GM23338 (cell line): Measurements from ENCODE around the gene MIGA1. TPM values are rescaled to one million over a fixed set of nuclear protein-coding genes. Genes with fewer than 3 reads are reported as not detected.

Experiments used
- ATAC-seq: fragments of 200-7000 bp; cut with Tn5 transposase; 3 replicates; pipeline ENCODE4 v1.9.1; 2020
- DNase-seq: peaks from one replicate; pipeline ENCODE4 v3.0.0-alpha.2; 2015; ENCODE audit warnings: low spot score
- H2AFZ ChIP-seq: fragments of 200-600 bp; sonication (generic); 2 replicates; pipeline ENCODE4 v1.8.0; 2016; ENCODE audit warnings: antibody characterized with exemption, mild to moderate bottlenecking, moderate library complexity
- H3F3A ChIP-seq: fragments of 200-600 bp; sonication (generic); replicated peaks from 2 replicates; pipeline ENCODE4 v1.8.0; 2017; ENCODE audit warnings: antibody characterized with exemption, mixed run types, low read depth
- H3K27ac ChIP-seq: fragments of 200-600 bp; sonication (generic); 2 replicates; pipeline ENCODE4 v1.6.1; 2016; ENCODE audit warnings: low read depth
- H3K27me3 ChIP-seq: fragments of 200-600 bp; sonication (generic); 2 replicates; pipeline ENCODE4 v1.8.0; 2016; ENCODE audit warnings: mild to moderate bottlenecking, mixed run types, moderate library complexity; ENCODE audit not compliant: insufficient read depth
- H3K36me3 ChIP-seq: fragments of 200-600 bp; sonication (generic); 2 replicates; pipeline ENCODE4 v1.8.0; 2016; ENCODE audit warnings: mild to moderate bottlenecking; ENCODE audit not compliant: insufficient read depth
- H3K4me1 ChIP-seq: fragments of 200-600 bp; sonication (generic); 2 replicates; pipeline ENCODE4 v1.8.0; 2016; ENCODE audit warnings: mild to moderate bottlenecking, moderate library complexity; ENCODE audit not compliant: insufficient read depth
- H3K4me2 ChIP-seq: fragments of 200-600 bp; sonication (generic); 2 replicates; pipeline ENCODE4 v1.7.1; 2017; ENCODE audit warnings: mixed run types
- H3K4me3 ChIP-seq: fragments of 200-600 bp; sonication (generic); 2 replicates; pipeline ENCODE4 v1.6.1; 2016; ENCODE audit warnings: mixed run types
- H3K79me2 ChIP-seq: fragments of 200-600 bp; sonication (generic); replicated peaks from 2 replicates; pipeline ENCODE4 v1.8.0; 2017; ENCODE audit warnings: mild to moderate bottlenecking; ENCODE audit not compliant: insufficient read depth
- H3K9me2 ChIP-seq: fragments of 200-600 bp; sonication (generic); 2 replicates; pipeline ENCODE4 v1.8.0; 2017; ENCODE audit not compliant: insufficient read depth
- H4K20me1 ChIP-seq: fragments of 200-600 bp; sonication (generic); replicated peaks from 2 replicates; pipeline ENCODE4 v1.8.0; 2017; ENCODE audit warnings: mild to moderate bottlenecking; ENCODE audit not compliant: insufficient read depth
- H3K27ac Mint-ChIP-seq: 2 replicates; pipeline ENCODE4 v1.8.0; 2020; ENCODE audit warnings: inconsistent platforms, mild to moderate bottlenecking, moderate library complexity, mixed read lengths
- H3K27me3 Mint-ChIP-seq: 3 replicates; pipeline ENCODE4 v1.8.0; 2022; ENCODE audit warnings: low read depth, mild to moderate bottlenecking, moderate library complexity, mixed read lengths, inconsistent platforms; ENCODE audit not compliant: insufficient read depth, poor library complexity
- H3K36me3 Mint-ChIP-seq: 3 replicates; pipeline ENCODE4 v1.8.0; 2021; ENCODE audit warnings: low read depth, mild to moderate bottlenecking, inconsistent platforms, moderate library complexity, mixed read lengths
- H3K4me1 Mint-ChIP-seq: 3 replicates; pipeline ENCODE4 v1.8.0; 2020; ENCODE audit warnings: mild to moderate bottlenecking, inconsistent platforms, mixed read lengths
- H3K4me3 Mint-ChIP-seq: 3 replicates; pipeline ENCODE4 v1.8.0; 2021; ENCODE audit warnings: moderate library complexity, mild to moderate bottlenecking, inconsistent platforms, mixed read lengths
- H3K9me3 Mint-ChIP-seq: 3 replicates; pipeline ENCODE4 v1.8.0; 2020; ENCODE audit warnings: moderate library complexity, mild to moderate bottlenecking, inconsistent platforms, mixed read lengths
- CREB1 ChIP-seq: fragments of 250-450 bp; sonication (Bioruptor Pico); IDR thresholded peaks from 2 replicates; pipeline ENCODE4 v1.5.0; 2020; ENCODE audit warnings: low read depth, mild to moderate bottlenecking, moderate library complexity
- CTCF ChIP-seq, 2 experiments: fragments of 200-600 bp in 1 of 2; sonication (generic) in 1 of 2; conservative IDR thresholded peaks; 2 replicates each; pipeline versions ENCODE4 v1.5.1 to v1.6.1; 2016 to 2017; ENCODE audit warnings: antibody characterized with exemption in 2 of 2, low read depth in 2 of 2, mild to moderate bottlenecking in 2 of 2, moderate library complexity in 1 of 2
- ETS1 ChIP-seq: IDR thresholded peaks from 2 replicates; pipeline ENCODE4 v1.6.1; 2016; ENCODE audit warnings: antibody characterized with exemption
- EZH2 ChIP-seq: fragments of 200-600 bp; sonication (generic); IDR thresholded peaks from one replicate; pipeline ENCODE4 v1.8.0; 2017; ENCODE audit warnings: antibody characterized with exemption, mild to moderate bottlenecking, low read depth; ENCODE audit not compliant: unreplicated experiment
- EZH2phosphoT487 ChIP-seq: fragments of 200-600 bp; sonication (generic); IDR thresholded peaks from one replicate; pipeline ENCODE4 v1.8.1; 2018; ENCODE audit warnings: antibody characterized with exemption; ENCODE audit not compliant: unreplicated experiment
- JUNB ChIP-seq: IDR thresholded peaks from one replicate; pipeline ENCODE4 v1.6.1; 2016; ENCODE audit warnings: antibody characterized with exemption; ENCODE audit not compliant: unreplicated experiment
- NANOG ChIP-seq: IDR thresholded peaks from 2 replicates; pipeline ENCODE4 v1.6.1; 2016; ENCODE audit warnings: antibody characterized with exemption, borderline replicate concordance
- POLR2AphosphoS5 ChIP-seq: IDR thresholded peaks from 2 replicates; pipeline ENCODE4 v1.6.1; 2016; ENCODE audit warnings: antibody characterized with exemption, low read depth
- REST ChIP-seq: IDR thresholded peaks from one replicate; pipeline ENCODE4 v1.6.1; 2018; ENCODE audit warnings: antibody characterized with exemption; ENCODE audit not compliant: unreplicated experiment
- STAT1 ChIP-seq: IDR thresholded peaks from one replicate; pipeline ENCODE4 v1.6.1; 2016; ENCODE audit warnings: antibody characterized with exemption; ENCODE audit not compliant: unreplicated experiment
- ZNF114 ChIP-seq: fragments of 250-450 bp; sonication (Bioruptor Pico); IDR thresholded peaks from 2 replicates; pipeline ENCODE4 v1.5.0; 2020; ENCODE audit warnings: mild to moderate bottlenecking, moderate library complexity
- ZNF331 ChIP-seq: fragments of 250-450 bp; sonication (Bioruptor Pico); IDR thresholded peaks from 2 replicates; pipeline ENCODE4 v1.5.0; 2020; ENCODE audit warnings: low read depth, mild to moderate bottlenecking, moderate library complexity
- ZNF462 ChIP-seq: fragments of 250-450 bp; sonication (Bioruptor Pico); IDR thresholded peaks from 2 replicates; pipeline ENCODE4 v1.5.0; 2020; ENCODE audit warnings: mild to moderate bottlenecking, moderate library complexity
- polyA plus RNA-seq: library from polyadenylated mRNA; unstranded; fragments of >200 nt; fragmentation: Nextera tagmentation; extraction: Ambion mirVana; gene quantifications from 2 replicates; pipeline ENCODE4 v1.2.1, GENCODE V29; 2016
- total RNA-seq: library from RNA; depleted of rRNA; stranded (reverse); fragments of >200 nt; shearing (Covaris generic); gene quantifications from 2 replicates; pipeline ENCODE4 v1.2.3, GENCODE V29; 2014

The MIGA1 gene
- total and polyA plus RNA-seq, 2 experiments from 2014 or later: 3.4 to 7.5 TPM

GRCh38 chr1:77876884-77877283 is 97.4 kb downstream of the MIGA1 start:
- H3K27ac Mint-ChIP-seq: no peak overlapping the region
- H3K9me3 Mint-ChIP-seq: no peaks in the 10 kb centered on the region
- H3K27me3 Mint-ChIP-seq: no peaks in the 10 kb centered on the region
- DNase-seq: no peak
- no peaks in the 10 kb centered on the region for H3K9me2 ChIP-seq
- no peaks in the 10 kb centered on the region for H4K20me1 ChIP-seq
- no peaks in the 10 kb centered on the region for H3K4me1 Mint-ChIP-seq
- no peaks in the 10 kb centered on the region for H3K36me3 ChIP-seq
- H3K4me1 ChIP-seq: no peaks in the 10 kb centered on the region
- H3F3A ChIP-seq: no peaks in the 10 kb centered on the region
- H3K36me3 Mint-ChIP-seq: no peaks in the 10 kb centered on the region
- TF ChIP-seq ZNF331 (no peak), EZH2phosphoT487 (no peak), JUNB (no peak), POLR2AphosphoS5 (no peak), ZNF462 (CRISPR knock-in tag) (no peak), REST (no peak), CTCF (conservative IDR thresholded peaks at IDR 0.05; ENCODE audit: low read depth in 2 of 2) (no peak), CREB1 (no peak), STAT1 (no peak), NANOG (no peak), ETS1 (no peak), EZH2 (no peak), ZNF114 (CRISPR knock-in tag) (no peak)
- no peaks in the 10 kb centered on the region for H3K27me3 ChIP-seq
- H3K4me2 ChIP-seq: no peak overlapping the region
- no peak overlapping the region for H3K27ac ChIP-seq
- H3K79me2 ChIP-seq: no peaks in the 10 kb centered on the region
- ATAC-seq: no peak
- H3K4me3 ChIP-seq: no peak overlapping the region
- no peak overlapping the region for H2AFZ ChIP-seq
- no peak overlapping the region for H3K4me3 Mint-ChIP-seq
